Activated CD4-positive, alpha-beta T cell treated with anti-CD3 and anti-CD28 coated beads, Interleukin-2, Interleukin-6, amounts not matched to agents 100 ng/mL and 50 ng/mL, durations not matched to agents 16 hours and 8 hours (primary cell): ENCODE data around the gene KLHDC4.
"Not testable (repeated sequence)": the region's sequence is repeated elsewhere in the genome, so short reads cannot be mapped to it uniquely, and the experiment has no call there.

Experiments
- DNase-seq: peaks from one replicate; pipeline ENCODE4 v3.0.0-alpha.2; 2020

The KLHDC4 gene

GRCh38 chr16:87765776-87766484, at the start of gene KLHDC4:
Gene KLHDC4 (minus strand): TSS chr16:87765986. CDS start chr16:87765890, 96 bp downstream.
- peak; percentile 93 for DNase-seq

- DNase-seq, result no peak
These were observed 49.8 kb upstream of the KLHDC4 start for GRCh38 chr16:87815567-87815966.

- DNase-seq, result no peak
These were observed 46.4 kb upstream of the KLHDC4 start for GRCh38 chr16:87812200-87812656.

- not testable (repeated sequence) for DNase-seq
These were observed 45.7 kb upstream of the KLHDC4 start for GRCh38 chr16:87811454-87811853.

- no peak for DNase-seq
These were observed 43.5 kb upstream of the KLHDC4 start for GRCh38 chr16:87809150-87809902.

GRCh38 chr16:87808108-87808507, 42.3 kb upstream of the KLHDC4 start:
- DNase-seq, result no peak

- DNase-seq, result peak; percentile 74
These were observed 41.1 kb upstream of the KLHDC4 start for GRCh38 chr16:87806641-87807546.

- peak; percentile 51 for DNase-seq
These were observed 40.5 kb upstream of the KLHDC4 start for GRCh38 chr16:87806261-87806640.

GRCh38 chr16:87803385-87803784, 37.6 kb upstream of the KLHDC4 start:
- no peak for DNase-seq

- no peak for DNase-seq
These were observed 36.9 kb upstream of the KLHDC4 start for GRCh38 chr16:87802670-87803069.

GRCh38 chr16:87801679-87802259, 36.0 kb upstream of the KLHDC4 start:
- no peak for DNase-seq

GRCh38 chr16:87800497-87800896, 34.7 kb upstream of the KLHDC4 start:
- DNase-seq, result no peak

- DNase-seq, result no peak
These were observed 29.6 kb upstream of the KLHDC4 start for GRCh38 chr16:87795336-87795735.

- DNase-seq, result no peak
These were observed 28.8 kb upstream of the KLHDC4 start for GRCh38 chr16:87794485-87795078.

GRCh38 chr16:87792205-87792565, 26.4 kb upstream of the KLHDC4 start:
- DNase-seq, result no peak

GRCh38 chr16:87791295-87792204, 25.8 kb upstream of the KLHDC4 start:
- no peak for DNase-seq

GRCh38 chr16:87790292-87791100, 24.7 kb upstream of the KLHDC4 start:
- DNase-seq, result no peak

GRCh38 chr16:87789437-87790291, 23.9 kb upstream of the KLHDC4 start:
- DNase-seq, result no peak

GRCh38 chr16:87788730-87789436, 23.1 kb upstream of the KLHDC4 start:
- DNase-seq, result not testable (repeated sequence)
